GM23338 (cell line): Measurements from ENCODE around the gene PDE3A. TPM values are rescaled to one million over a fixed set of nuclear protein-coding genes. Genes with fewer than 3 reads are reported as not detected.

Experiments used
- ATAC-seq: fragments of 200-7000 bp; cut with Tn5 transposase; 3 replicates; pipeline ENCODE4 v1.9.1; 2020
- DNase-seq: peaks from one replicate; pipeline ENCODE4 v3.0.0-alpha.2; 2015; ENCODE audit warnings: low spot score
- H2AFZ ChIP-seq: fragments of 200-600 bp; sonication (generic); 2 replicates; pipeline ENCODE4 v1.8.0; 2016; ENCODE audit warnings: antibody characterized with exemption, mild to moderate bottlenecking, moderate library complexity
- H3F3A ChIP-seq: fragments of 200-600 bp; sonication (generic); replicated peaks from 2 replicates; pipeline ENCODE4 v1.8.0; 2017; ENCODE audit warnings: antibody characterized with exemption, mixed run types, low read depth
- H3K27ac ChIP-seq: fragments of 200-600 bp; sonication (generic); 2 replicates; pipeline ENCODE4 v1.6.1; 2016; ENCODE audit warnings: low read depth
- H3K27me3 ChIP-seq: fragments of 200-600 bp; sonication (generic); 2 replicates; pipeline ENCODE4 v1.8.0; 2016; ENCODE audit warnings: mild to moderate bottlenecking, mixed run types, moderate library complexity; ENCODE audit not compliant: insufficient read depth
- H3K36me3 ChIP-seq: fragments of 200-600 bp; sonication (generic); 2 replicates; pipeline ENCODE4 v1.8.0; 2016; ENCODE audit warnings: mild to moderate bottlenecking; ENCODE audit not compliant: insufficient read depth
- H3K4me1 ChIP-seq: fragments of 200-600 bp; sonication (generic); 2 replicates; pipeline ENCODE4 v1.8.0; 2016; ENCODE audit warnings: mild to moderate bottlenecking, moderate library complexity; ENCODE audit not compliant: insufficient read depth
- H3K4me2 ChIP-seq: fragments of 200-600 bp; sonication (generic); 2 replicates; pipeline ENCODE4 v1.7.1; 2017; ENCODE audit warnings: mixed run types
- H3K4me3 ChIP-seq: fragments of 200-600 bp; sonication (generic); 2 replicates; pipeline ENCODE4 v1.6.1; 2016; ENCODE audit warnings: mixed run types
- H3K79me2 ChIP-seq: fragments of 200-600 bp; sonication (generic); replicated peaks from 2 replicates; pipeline ENCODE4 v1.8.0; 2017; ENCODE audit warnings: mild to moderate bottlenecking; ENCODE audit not compliant: insufficient read depth
- H3K9me2 ChIP-seq: fragments of 200-600 bp; sonication (generic); 2 replicates; pipeline ENCODE4 v1.8.0; 2017; ENCODE audit not compliant: insufficient read depth
- H4K20me1 ChIP-seq: fragments of 200-600 bp; sonication (generic); replicated peaks from 2 replicates; pipeline ENCODE4 v1.8.0; 2017; ENCODE audit warnings: mild to moderate bottlenecking; ENCODE audit not compliant: insufficient read depth
- H3K27ac Mint-ChIP-seq: 2 replicates; pipeline ENCODE4 v1.8.0; 2020; ENCODE audit warnings: inconsistent platforms, mild to moderate bottlenecking, moderate library complexity, mixed read lengths
- H3K27me3 Mint-ChIP-seq: 3 replicates; pipeline ENCODE4 v1.8.0; 2022; ENCODE audit warnings: low read depth, mild to moderate bottlenecking, moderate library complexity, mixed read lengths, inconsistent platforms; ENCODE audit not compliant: insufficient read depth, poor library complexity
- H3K36me3 Mint-ChIP-seq: 3 replicates; pipeline ENCODE4 v1.8.0; 2021; ENCODE audit warnings: low read depth, mild to moderate bottlenecking, inconsistent platforms, moderate library complexity, mixed read lengths
- H3K4me1 Mint-ChIP-seq: 3 replicates; pipeline ENCODE4 v1.8.0; 2020; ENCODE audit warnings: mild to moderate bottlenecking, inconsistent platforms, mixed read lengths
- H3K4me3 Mint-ChIP-seq: 3 replicates; pipeline ENCODE4 v1.8.0; 2021; ENCODE audit warnings: moderate library complexity, mild to moderate bottlenecking, inconsistent platforms, mixed read lengths
- H3K9me3 Mint-ChIP-seq: 3 replicates; pipeline ENCODE4 v1.8.0; 2020; ENCODE audit warnings: moderate library complexity, mild to moderate bottlenecking, inconsistent platforms, mixed read lengths
- CTCF ChIP-seq, 2 experiments: fragments of 200-600 bp in 1 of 2; sonication (generic) in 1 of 2; conservative IDR thresholded peaks; 2 replicates each; pipeline versions ENCODE4 v1.5.1 to v1.6.1; 2016 to 2017; ENCODE audit warnings: antibody characterized with exemption in 2 of 2, low read depth in 2 of 2, mild to moderate bottlenecking in 2 of 2, moderate library complexity in 1 of 2
- ETS1 ChIP-seq: IDR thresholded peaks from 2 replicates; pipeline ENCODE4 v1.6.1; 2016; ENCODE audit warnings: antibody characterized with exemption
- EZH2phosphoT487 ChIP-seq: fragments of 200-600 bp; sonication (generic); IDR thresholded peaks from one replicate; pipeline ENCODE4 v1.8.1; 2018; ENCODE audit warnings: antibody characterized with exemption; ENCODE audit not compliant: unreplicated experiment
- JUNB ChIP-seq: IDR thresholded peaks from one replicate; pipeline ENCODE4 v1.6.1; 2016; ENCODE audit warnings: antibody characterized with exemption; ENCODE audit not compliant: unreplicated experiment
- ZNF114 ChIP-seq: fragments of 250-450 bp; sonication (Bioruptor Pico); IDR thresholded peaks from 2 replicates; pipeline ENCODE4 v1.5.0; 2020; ENCODE audit warnings: mild to moderate bottlenecking, moderate library complexity
- ZNF331 ChIP-seq: fragments of 250-450 bp; sonication (Bioruptor Pico); IDR thresholded peaks from 2 replicates; pipeline ENCODE4 v1.5.0; 2020; ENCODE audit warnings: low read depth, mild to moderate bottlenecking, moderate library complexity
- ZNF462 ChIP-seq: fragments of 250-450 bp; sonication (Bioruptor Pico); IDR thresholded peaks from 2 replicates; pipeline ENCODE4 v1.5.0; 2020; ENCODE audit warnings: mild to moderate bottlenecking, moderate library complexity
- polyA plus RNA-seq: library from polyadenylated mRNA; unstranded; fragments of >200 nt; fragmentation: Nextera tagmentation; extraction: Ambion mirVana; gene quantifications from 2 replicates; pipeline ENCODE4 v1.2.1, GENCODE V29; 2016
- total RNA-seq: library from RNA; depleted of rRNA; stranded (reverse); fragments of >200 nt; shearing (Covaris generic); gene quantifications from 2 replicates; pipeline ENCODE4 v1.2.3, GENCODE V29; 2014

Gene PDE3A
- total and polyA plus RNA-seq, 2 experiments from 2014 or later, result 2.7 to 9.2 TPM

- TF ChIP-seq ZNF462 (no peak), EZH2phosphoT487 (no peak), JUNB (no peak), CTCF (conservative IDR thresholded peaks at IDR 0.05; ENCODE audit: low read depth in 2 of 2) (no peak)
Observed at GRCh38 chr12:20444595-20445170, 76.3 kb downstream of the PDE3A start (continued).

GRCh38 chr12:20445687-20446086 lies 77.3 kb downstream of the PDE3A start:
- Histone ChIP-seq H2AFZ (no peak overlapping the region), H4K20me1 (no peaks in the 10 kb centered on the region), H3K27ac (no peak overlapping the region), H3K4me2 (no peak overlapping the region), H3K27me3 (no peaks in the 10 kb centered on the region), H3K4me3 (no peak overlapping the region), H3K79me2 (no peaks in the 10 kb centered on the region), H3K36me3 (no peaks in the 10 kb centered on the region), H3K4me1 (peaks cover 61% of the 10 kb centered on the region), H3F3A (no peaks in the 10 kb centered on the region; the same call in 1 of the 2 replicates), H3K9me2 (no peaks in the 10 kb centered on the region)
- Mint-ChIP-seq H3K4me1 (peaks cover 48% of the 10 kb centered on the region), H3K9me3 (no peaks in the 10 kb centered on the region), H3K27ac (no peak overlapping the region), H3K27me3 (no peaks in the 10 kb centered on the region), H3K4me3 (no peak overlapping the region), H3K36me3 (no peaks in the 10 kb centered on the region)
- DNase-seq (no peak), ATAC-seq (no peak)
- TF ChIP-seq ETS1 (no peak), ZNF331 (no peak), CTCF (conservative IDR thresholded peaks at IDR 0.05; ENCODE audit: low read depth in 2 of 2) (no peak), ZNF114 (no peak)
